GM19467 (cell line): Measurements from ENCODE around the gene TTLL11.

Source experiments
- ATAC-seq: cut with Tn5 transposase; IDR thresholded peaks from one replicate; pipeline ENCODE4 v1.9.1; 2021; ENCODE audit warnings: mild to moderate bottlenecking, moderate library complexity; ENCODE audit not compliant: unreplicated experiment

The TTLL11 gene

DNA sequence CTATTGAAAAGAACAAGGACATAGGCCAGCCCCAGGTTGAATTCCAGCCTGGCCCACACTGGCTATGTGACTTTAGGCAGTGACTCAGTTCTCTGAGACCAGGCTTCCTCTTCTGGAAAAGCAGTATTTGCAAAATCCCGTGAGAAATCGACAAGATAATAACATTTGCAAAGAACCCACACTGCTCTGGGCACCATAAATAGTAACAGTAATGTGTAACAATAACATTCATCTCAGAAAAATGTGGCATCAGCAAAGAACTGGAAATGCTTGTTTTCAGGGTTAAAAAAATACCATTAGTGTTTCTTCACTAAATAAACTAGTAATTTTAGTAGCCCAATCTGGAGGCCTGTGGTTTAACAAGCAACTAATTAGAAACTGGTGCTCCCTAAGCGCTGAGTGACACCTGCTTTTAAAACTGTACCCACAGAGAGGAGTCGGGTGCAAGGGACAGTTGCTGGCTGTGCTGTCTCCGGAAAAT lies 148.4 kb downstream of the TTLL11 start:
- ATAC-seq = no peak

GRCh38 chr9:121943463-121943862 lies 149.6 kb downstream of the TTLL11 start:
- ATAC-seq = no peak

- no peak for ATAC-seq
These were observed 150.2 kb downstream of the TTLL11 start for GRCh38 chr9:121942866-121943382.

DNA sequence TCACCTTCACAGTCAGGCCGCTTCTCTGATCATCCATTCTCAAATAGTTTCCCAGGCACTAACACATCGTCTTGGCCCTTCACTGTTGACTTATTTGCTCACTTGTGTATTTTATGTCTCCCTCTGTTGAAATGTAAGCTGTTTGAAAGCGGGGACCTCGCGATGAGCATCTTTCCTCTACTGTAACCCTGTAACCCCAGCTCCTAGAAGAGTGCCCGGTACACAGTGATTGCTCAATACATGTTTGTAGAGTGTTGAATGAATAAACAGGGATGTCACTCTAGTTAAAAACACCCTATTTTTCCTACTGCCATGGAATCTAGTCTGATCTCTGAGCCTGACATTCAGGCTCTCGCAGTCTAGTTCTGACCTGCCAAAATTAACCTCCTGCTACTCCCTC lies 150.8 kb downstream of the TTLL11 start:
- no peak for ATAC-seq

- no peak for ATAC-seq
These were observed 153.5 kb downstream of the TTLL11 start for GRCh38 chr9:121939643-121940042.

GRCh38 chr9:121938621-121939020 lies 154.5 kb downstream of the TTLL11 start:
- no peak for ATAC-seq

GRCh38 chr9:121937240-121937639 lies 155.9 kb downstream of the TTLL11 start:
- ATAC-seq = no peak

- no peak for ATAC-seq
These were observed 157.4 kb downstream of the TTLL11 start for GRCh38 chr9:121935739-121936138.

DNA sequence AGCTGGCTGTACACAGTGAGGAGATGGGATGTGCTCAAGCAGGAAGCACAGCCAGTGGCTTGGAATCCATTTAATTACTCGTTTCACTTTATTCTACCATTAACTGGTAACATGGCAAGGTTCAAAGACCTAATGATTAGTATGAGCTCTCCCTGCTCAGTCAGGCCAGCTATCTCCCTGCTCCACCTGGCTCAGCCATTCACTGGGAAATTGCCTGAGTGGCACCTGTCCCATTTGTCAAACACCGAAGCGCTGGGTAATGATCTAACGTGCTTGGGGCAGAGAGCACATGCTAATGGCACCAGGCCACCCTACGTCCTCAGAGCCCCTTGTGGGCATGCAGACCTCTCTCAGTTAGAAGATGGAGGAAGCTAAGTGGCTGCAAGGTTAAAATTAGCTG lies 162.2 kb downstream of the TTLL11 start:
- no peak for ATAC-seq

- no peak for ATAC-seq
These were observed 162.9 kb downstream of the TTLL11 start for GRCh38 chr9:121929893-121930875.

- no peak for ATAC-seq
These were observed 165.5 kb downstream of the TTLL11 start for GRCh38 chr9:121927636-121928035.

GRCh38 chr9:121927081-121927480 lies 166.0 kb downstream of the TTLL11 start:
- ATAC-seq = no peak

- ATAC-seq = no peak
These were observed 166.7 kb downstream of the TTLL11 start for GRCh38 chr9:121926351-121926801.

DNA sequence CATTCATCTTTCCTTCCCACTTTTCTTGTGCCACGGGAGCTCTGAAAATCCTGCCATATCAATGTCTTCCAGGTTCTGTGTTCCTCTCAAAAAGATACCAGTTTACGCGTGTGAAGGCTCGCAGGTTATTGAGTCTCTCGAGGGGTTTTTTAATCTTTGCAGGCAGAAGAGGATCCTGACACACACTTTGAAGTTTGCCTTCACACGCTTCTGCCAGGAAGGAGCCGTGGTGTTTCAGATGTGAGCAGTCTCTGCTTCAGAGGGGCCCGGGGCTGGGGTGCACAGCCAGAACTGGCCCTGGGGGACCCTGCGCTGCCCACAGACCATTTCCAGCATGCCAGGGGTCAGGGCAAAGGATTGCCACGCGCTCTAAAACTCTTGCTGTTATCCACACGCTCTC lies 167.2 kb downstream of the TTLL11 start:
- ATAC-seq = no peak

- no peak for ATAC-seq
These were observed 168.4 kb downstream of the TTLL11 start for GRCh38 chr9:121924700-121925099.

- ATAC-seq = no peak
These were observed 171.7 kb downstream of the TTLL11 start for GRCh38 chr9:121921444-121921843.

- no peak for ATAC-seq
These were observed 175.5 kb downstream of the TTLL11 start for GRCh38 chr9:121917375-121918335.

- ATAC-seq = no peak
These were observed 177.8 kb downstream of the TTLL11 start for GRCh38 chr9:121915304-121915625.

DNA sequence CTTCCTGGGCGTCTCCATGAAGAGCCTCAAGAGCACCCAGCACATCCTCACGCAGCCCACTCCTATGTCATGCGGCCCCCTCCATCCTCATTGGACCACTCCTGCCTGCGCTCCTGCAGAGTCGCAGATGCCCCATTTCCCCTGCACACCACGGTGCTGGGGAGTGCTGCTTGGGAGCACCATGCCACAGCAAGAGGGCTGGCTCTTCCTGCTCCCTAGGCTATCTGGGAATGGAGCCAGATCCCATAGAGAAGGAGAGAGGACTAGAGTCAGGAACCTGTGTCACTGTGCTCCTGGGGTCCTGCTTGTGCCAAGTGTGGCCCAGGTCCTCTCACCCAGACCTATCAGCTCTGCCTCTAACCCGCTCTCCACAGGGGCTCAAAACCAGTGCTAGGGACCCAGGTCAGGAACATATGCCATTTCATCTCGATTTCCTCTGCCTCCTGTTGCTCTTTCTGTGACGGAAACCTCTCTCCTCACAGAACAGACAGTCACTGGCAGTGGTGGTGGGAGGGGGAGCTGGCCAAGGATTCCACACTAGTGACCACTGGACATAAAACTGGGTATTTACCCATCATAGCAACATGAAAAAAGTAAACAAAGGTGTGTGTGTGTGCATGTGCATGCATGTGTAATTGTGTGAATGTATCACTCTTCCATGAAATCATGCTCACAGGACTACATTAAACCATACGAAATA lies 178.4 kb downstream of the TTLL11 start:
- ATAC-seq = no peak

DNA sequence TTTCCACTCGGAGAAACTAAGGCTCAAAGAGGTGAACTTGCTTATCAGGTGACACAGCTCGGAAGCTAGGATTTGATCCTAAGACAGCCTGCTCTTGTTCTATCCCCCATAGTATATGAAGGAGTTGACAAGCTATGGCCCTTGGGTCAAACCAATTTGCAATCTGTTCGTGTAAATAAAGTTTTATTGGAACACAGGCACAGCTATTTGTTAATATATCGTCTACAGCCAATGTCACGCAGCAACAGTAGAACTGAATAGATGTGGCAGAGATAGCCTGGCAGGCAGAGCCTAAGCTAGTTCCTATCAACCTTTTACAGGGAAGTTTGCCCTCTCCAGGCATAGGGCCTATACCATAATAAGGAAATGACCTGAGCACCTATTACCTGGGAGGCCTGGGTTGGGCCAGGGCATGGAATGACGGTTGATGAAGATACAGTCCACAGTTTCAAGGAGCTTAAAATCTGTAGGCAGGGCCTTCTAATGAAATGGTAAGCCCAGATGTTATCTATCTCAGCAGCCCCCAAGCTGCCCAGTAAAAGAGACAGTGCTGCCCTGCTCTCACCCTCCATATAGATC lies 179.0 kb downstream of the TTLL11 start:
- ATAC-seq = no peak
